C4-2B (cell line): ENCODE results near the gene ANKRD9.

Experiments
- CTCF ChIP-seq: fragments of 450-650 bp; conservative IDR thresholded peaks from 2 replicates; pipeline ENCODE4 v1.5.1; 2017; ENCODE audit warnings: mild to moderate bottlenecking
- ZFX ChIP-seq: fragments of 450-650 bp; IDR thresholded peaks from 2 replicates; pipeline ENCODE4 v1.6.1; 2017

- TF ChIP-seq CTCF: no peak
- no peak for TF ChIP-seq ZFX
Observed at GRCh38 chr14:102514987-102515733, 5.6 kb upstream of the ANKRD9 start.
